GM12864 (cell line): Measurements from ENCODE around the gene MYL2.

Experiments
- DNase-seq: peaks from one replicate; pipeline ENCODE4 v3.0.0-alpha.2; 2011; ENCODE audit warnings: low read depth
- H3K4me3 ChIP-seq: 2 replicates; pipeline ENCODE4 v1.5.1; 2011; ENCODE audit warnings: mild to moderate bottlenecking, low read depth, low read length, control low read depth
- TF ChIP-seq, protein P1 (sequence below): IDR thresholded peaks from 2 replicates; pipeline ENCODE4 v1.5.1; 2011; ENCODE audit warnings: low read depth, mild to moderate bottlenecking, moderate library complexity, low read length, control low read depth, inconsistent platforms; ENCODE audit errors: missing control alignments

Gene MYL2

DNA sequence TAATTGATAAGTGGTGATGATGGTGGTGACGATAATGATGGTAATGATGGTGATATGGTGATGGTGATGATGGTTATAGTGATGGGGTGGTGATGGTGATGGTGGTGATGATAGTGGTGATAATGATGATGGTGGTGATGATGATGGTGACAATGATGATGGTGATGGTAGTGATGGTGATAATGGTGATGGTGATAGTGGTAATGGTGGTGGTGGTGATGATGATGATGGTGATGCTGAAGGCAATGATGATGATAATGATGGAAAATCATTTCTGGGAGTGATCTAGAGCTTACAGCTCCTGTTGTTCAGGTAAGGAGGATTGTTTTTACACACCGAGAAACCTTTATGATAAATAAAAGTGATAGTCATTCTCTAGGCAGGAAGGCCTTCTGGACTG is 39.7 kb downstream of the MYL2 start:
- TF ChIP-seq, protein P1, sequence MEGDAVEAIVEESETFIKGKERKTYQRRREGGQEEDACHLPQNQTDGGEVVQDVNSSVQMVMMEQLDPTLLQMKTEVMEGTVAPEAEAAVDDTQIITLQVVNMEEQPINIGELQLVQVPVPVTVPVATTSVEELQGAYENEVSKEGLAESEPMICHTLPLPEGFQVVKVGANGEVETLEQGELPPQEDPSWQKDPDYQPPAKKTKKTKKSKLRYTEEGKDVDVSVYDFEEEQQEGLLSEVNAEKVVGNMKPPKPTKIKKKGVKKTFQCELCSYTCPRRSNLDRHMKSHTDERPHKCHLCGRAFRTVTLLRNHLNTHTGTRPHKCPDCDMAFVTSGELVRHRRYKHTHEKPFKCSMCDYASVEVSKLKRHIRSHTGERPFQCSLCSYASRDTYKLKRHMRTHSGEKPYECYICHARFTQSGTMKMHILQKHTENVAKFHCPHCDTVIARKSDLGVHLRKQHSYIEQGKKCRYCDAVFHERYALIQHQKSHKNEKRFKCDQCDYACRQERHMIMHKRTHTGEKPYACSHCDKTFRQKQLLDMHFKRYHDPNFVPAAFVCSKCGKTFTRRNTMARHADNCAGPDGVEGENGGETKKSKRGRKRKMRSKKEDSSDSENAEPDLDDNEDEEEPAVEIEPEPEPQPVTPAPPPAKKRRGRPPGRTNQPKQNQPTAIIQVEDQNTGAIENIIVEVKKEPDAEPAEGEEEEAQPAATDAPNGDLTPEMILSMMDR = no peak
- no peak overlapping the region for H3K4me3 ChIP-seq
- DNase-seq = no peak

DNA sequence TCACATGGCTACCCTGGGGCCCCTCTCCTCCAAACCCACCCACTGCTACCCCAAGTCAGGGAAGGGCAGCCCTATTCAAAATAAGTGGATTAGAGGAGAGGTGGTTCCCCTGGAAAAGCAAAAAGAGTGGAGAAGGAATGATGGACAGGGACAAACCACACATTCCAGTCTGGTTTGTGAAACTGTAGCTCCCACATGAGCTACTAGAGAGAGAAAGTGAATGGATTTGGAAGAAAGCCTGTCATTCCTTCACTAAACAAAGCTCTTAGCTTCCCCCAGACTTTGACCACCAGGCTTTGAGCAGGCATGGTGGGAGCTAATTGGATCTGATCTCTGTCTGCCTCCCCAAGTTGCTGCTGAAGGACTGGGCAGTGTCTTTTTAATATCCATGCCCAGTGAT is 45.6 kb downstream of the MYL2 start:
- no peak for DNase-seq
- TF ChIP-seq, protein P1 = no peak
- no peak overlapping the region for H3K4me3 ChIP-seq

DNA sequence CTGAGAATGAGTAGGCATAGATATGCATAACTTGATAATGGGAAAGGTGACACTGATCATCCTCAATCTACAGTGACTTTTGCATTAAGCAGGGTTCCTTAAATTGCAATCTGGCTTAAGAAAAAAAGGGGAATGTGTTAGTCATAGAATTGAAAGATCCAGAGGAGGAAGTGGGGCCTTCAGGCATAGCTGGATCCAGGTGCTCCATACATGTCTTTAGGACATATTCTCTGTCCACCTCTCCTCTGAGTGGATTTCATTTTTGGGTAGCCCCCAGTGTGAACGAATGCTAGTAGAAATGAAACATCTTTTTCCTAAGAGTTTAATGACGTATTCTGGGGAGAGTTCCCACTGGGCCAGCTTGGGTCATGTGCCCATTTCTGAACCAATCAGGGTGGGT is 46.0 kb downstream of the MYL2 start:
- no peak overlapping the region for H3K4me3 ChIP-seq
- TF ChIP-seq, protein P1 = no peak
- DNase-seq = no peak

DNA sequence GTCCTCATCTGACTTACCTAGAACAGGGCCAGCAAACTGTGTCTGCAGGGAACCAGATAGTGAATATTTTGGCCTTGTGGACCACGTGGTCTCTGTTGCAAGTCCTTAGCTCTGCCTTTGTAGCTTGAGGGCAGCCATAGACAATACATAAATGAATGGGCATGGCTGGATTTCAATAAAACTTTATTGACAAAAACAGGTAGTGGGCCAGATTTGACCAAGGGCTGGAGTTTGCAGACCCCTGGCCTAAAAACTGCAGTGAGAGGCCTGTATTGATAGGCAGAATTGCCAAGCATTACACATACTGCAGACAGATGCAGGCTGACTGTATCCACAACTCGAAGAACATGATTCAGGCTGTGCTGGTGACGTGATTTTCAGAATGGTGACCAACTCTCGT is 48.3 kb downstream of the MYL2 start:
- TF ChIP-seq, protein P1 = no peak
- no peak overlapping the region for H3K4me3 ChIP-seq
- no peak for DNase-seq

DNA sequence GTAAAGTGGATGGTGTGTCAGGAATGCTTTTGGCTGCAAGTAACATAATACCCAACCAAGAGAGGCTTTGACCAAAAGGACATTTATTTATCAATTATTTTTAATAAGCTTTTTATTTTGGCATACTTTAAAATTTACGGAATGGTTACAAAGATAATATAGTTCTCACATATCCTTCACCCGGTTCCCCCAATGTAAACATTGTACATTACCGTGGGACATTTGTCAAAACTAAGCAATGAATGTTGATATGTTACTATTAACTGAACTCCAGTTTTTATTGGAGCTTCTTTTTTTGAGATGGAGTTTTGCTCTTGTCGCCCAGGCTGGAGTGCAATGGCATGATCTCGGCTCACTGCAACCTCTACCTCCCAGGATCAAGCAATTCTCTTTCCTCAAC is 50.6 kb downstream of the MYL2 start:
- DNase-seq = no peak
- TF ChIP-seq, protein P1 = no peak
- H3K4me3 ChIP-seq = no peak overlapping the region

DNA sequence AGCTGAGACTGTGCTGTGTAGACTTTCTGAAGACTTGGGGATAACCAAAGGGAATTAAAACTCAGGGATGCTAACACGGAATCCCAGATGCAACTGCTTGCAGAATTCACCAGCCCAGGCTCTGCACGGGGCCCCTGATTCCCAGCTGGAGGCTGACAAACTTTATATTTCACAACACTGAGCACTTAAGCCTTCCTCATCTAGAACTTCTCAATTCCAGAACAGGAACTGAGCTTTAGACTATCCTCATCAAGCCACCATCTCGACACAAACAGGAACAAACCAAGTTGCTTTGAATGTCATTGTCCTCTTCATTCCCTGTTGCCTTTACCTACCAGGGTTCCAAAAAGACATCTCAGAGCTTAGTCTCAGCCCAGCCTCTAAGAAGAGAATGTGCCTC is 51.4 kb downstream of the MYL2 start:
- TF ChIP-seq, protein P1 = no peak
- DNase-seq = no peak

DNA sequence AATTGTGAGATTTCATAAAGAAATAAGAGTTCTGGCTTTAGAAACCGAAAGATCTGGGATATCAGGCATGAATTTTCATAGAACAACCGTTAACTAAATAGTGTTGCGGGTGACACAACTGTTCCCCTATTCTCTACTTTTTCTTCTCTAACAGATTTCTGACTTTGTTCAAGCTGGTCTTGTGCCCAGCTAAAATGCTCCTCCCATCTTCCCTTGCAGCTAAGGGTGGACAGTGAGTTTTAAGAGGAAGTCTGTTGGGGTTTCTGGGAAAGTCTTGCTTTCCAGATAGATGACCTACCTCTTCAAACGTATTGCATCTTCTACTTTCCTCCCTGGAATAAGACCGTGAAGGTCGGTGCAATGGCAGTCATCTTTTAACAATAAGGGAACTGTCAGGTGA is 54.9 kb downstream of the MYL2 start:
- TF ChIP-seq, protein P1 = no peak
- DNase-seq = no peak
- no peak overlapping the region for H3K4me3 ChIP-seq

More for the DNA sequence above, 51.4 kb downstream of the MYL2 start:
- no peak overlapping the region for H3K4me3 ChIP-seq
